Placental epithelial cell (primary cell): ENCODE results near the gene MDFI. TPM values are rescaled to one million over a fixed set of nuclear protein-coding genes. Genes with fewer than 3 reads are reported as not detected.

Experiments used
- small RNA-seq: library from RNA; depleted of rRNA; stranded (forward); fragments of <200 nt; gene quantifications from one replicate; pipeline ENCODE3, GENCODE V24; 2012
- total RNA-seq: library from RNA; depleted of rRNA; stranded (reverse); fragments of >200 nt; gene quantifications from 2 replicates; pipeline ENCODE4 v1.2.3, GENCODE V29; 2012

The MDFI gene, protein sequence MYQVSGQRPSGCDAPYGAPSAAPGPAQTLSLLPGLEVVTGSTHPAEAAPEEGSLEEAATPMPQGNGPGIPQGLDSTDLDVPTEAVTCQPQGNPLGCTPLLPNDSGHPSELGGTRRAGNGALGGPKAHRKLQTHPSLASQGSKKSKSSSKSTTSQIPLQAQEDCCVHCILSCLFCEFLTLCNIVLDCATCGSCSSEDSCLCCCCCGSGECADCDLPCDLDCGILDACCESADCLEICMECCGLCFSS
- 223 and 402 TPM in 2 replicates for total RNA-seq

DNA sequence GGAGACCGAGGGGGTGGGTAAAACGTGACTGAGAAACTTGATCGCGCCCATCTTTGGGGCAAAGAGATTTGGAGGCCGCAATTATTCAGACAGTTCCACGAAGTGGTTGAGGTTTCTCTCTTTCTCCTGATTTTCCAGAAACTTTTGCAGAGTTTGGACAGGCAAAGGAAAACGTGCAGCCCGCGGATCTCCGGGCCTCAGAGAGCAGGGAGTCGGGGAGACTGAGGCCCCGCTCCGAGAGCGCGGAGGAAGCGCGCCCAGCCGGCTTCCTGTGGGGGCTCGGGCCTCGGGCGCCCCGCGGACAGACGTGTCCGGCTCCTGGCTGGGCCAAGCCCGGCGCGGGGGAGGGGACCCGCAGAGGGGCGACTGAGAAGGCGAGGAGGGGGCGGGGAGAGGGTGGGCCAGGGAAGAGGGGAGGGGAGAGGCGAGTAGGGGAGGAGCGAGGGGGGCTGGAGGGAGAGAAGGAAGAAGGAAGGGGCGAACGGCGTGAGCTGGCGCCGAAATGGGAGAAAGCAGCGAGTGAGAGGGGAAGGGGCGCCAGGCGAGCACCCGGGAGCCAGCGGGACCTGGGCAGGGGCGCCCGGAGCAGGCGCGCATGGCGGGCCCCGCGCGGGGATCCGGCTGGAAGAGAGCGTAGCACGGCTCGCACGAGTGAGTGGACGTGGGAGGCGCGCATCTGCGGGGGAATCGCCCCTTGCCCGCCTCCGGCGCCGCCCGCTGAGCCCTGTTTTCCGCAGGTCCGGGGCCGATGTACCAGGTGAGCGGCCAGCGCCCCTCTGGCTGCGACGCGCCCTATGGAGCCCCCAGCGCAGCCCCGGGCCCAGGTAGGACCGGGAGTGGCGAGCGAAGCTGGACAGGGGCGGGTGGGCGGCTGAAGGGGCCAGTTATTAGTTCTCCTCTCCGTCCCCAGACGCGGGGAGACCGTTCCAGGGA, at the start of gene MDFI:
Gene MDFI (plus strand): TSS at position 467 of the 933 bp plus-strand sequence. CDS start 282 bp downstream, at position 749.

Small RNA genes lying within 50 kb of the gene (small RNA-seq; reads per million reads assigned to genes)
- gene MIR4641: not detected

Other genes with a start within 250 kb of the MDFI start
- 3.5 and 4.6 TPM in 2 replicates for gene FOXP4, start 92.1 kb upstream of the MDFI start, total RNA-seq
- 4.2 and 5.5 TPM in 2 replicates for gene TFEB, start 97.1 kb downstream of the MDFI start, total RNA-seq
- not detected in 2 replicates for gene PGC, start 108.9 kb downstream of the MDFI start, total RNA-seq
- 2.7 TPM in 2 replicates for gene FRS3, start 141.4 kb downstream of the MDFI start, total RNA-seq
- gene PRICKLE4, start 142.3 kb downstream of the MDFI start, total RNA-seq: 0.65 and 5.5 TPM in 2 replicates
- gene TOMM6, start 149.2 kb downstream of the MDFI start, total RNA-seq: 80.9 and 120 TPM in 2 replicates